Loucy (cell line): ENCODE results near the gene SEPHS1.

ENCODE experiments used
- H2AFZ ChIP-seq: fragments of 200-600 bp; sonication (generic); 2 replicates; pipeline ENCODE4 v1.6.0; 2016; ENCODE audit warnings: antibody characterized with exemption, mild to moderate bottlenecking, low read length, moderate library complexity
- H3F3A ChIP-seq: fragments of 200-600 bp; 2 replicates; pipeline ENCODE4 v1.6.0; 2016; ENCODE audit warnings: antibody characterized with exemption, low read depth, mild to moderate bottlenecking
- H3K27me3 ChIP-seq: fragments of 200-600 bp; sonication (generic); 2 replicates; pipeline ENCODE4 v1.6.1; 2014; ENCODE audit warnings: low read length, mild to moderate bottlenecking; ENCODE audit not compliant: insufficient read depth, poor library complexity, severe bottlenecking
- H3K36me3 ChIP-seq: fragments of 200-600 bp; sonication (generic); 2 replicates; pipeline ENCODE4 v1.6.1; 2016; ENCODE audit warnings: low read length; ENCODE audit not compliant: insufficient read depth
- H3K4me1 ChIP-seq: fragments of 200-600 bp; sonication (generic); 2 replicates; pipeline ENCODE4 v1.5.1; 2014; ENCODE audit warnings: low read length, mild to moderate bottlenecking; ENCODE audit not compliant: insufficient read depth, poor library complexity, severe bottlenecking
- H3K4me2 ChIP-seq: fragments of 200-600 bp; sonication (generic); 2 replicates; pipeline ENCODE4 v1.6.0; 2014; ENCODE audit warnings: antibody characterized with exemption, low read length, low read depth, mild to moderate bottlenecking; ENCODE audit not compliant: poor library complexity, severe bottlenecking
- H3K4me3 ChIP-seq: fragments of 200-600 bp; sonication (generic); 2 replicates; pipeline ENCODE4 v1.5.1; 2014; ENCODE audit warnings: low read length, mild to moderate bottlenecking, mixed read lengths; ENCODE audit not compliant: poor library complexity, severe bottlenecking
- H3K79me2 ChIP-seq: fragments of 200-600 bp; sonication (generic); 2 replicates; pipeline ENCODE4 v1.6.1; 2014; ENCODE audit warnings: low read length; ENCODE audit not compliant: insufficient read depth
- H3K9ac ChIP-seq: fragments of 200-600 bp; sonication (generic); 2 replicates; pipeline ENCODE4 v1.6.0; 2014; ENCODE audit warnings: mild to moderate bottlenecking, low read depth, low read length, moderate library complexity; ENCODE audit not compliant: poor library complexity, severe bottlenecking
- H3K9me2 ChIP-seq: fragments of 200-600 bp; sonication (generic); replicated peaks from 2 replicates; pipeline ENCODE4 v1.6.1; 2016; ENCODE audit warnings: low read depth, low read length, mixed read lengths
- H3K9me3 ChIP-seq: fragments of 200-600 bp; sonication (generic); 2 replicates; pipeline ENCODE4 v1.6.1; 2014; ENCODE audit warnings: mild to moderate bottlenecking, antibody characterized with exemption, low read length, low read depth; ENCODE audit not compliant: insufficient read depth
- H4K20me1 ChIP-seq: fragments of 200-600 bp; sonication (generic); 2 replicates; pipeline ENCODE4 v1.6.0; 2014; ENCODE audit warnings: antibody characterized with exemption, low read length, mild to moderate bottlenecking; ENCODE audit not compliant: insufficient read depth, poor library complexity, severe bottlenecking
- CTCF ChIP-seq: fragments of 200-600 bp; sonication (generic); conservative IDR thresholded peaks from 2 replicates; pipeline ENCODE4 v1.5.1; 2014; ENCODE audit warnings: mild to moderate bottlenecking, antibody characterized with exemption, low read length
- EZH2phosphoT487 ChIP-seq: fragments of 200-600 bp; IDR thresholded peaks from 2 replicates; pipeline ENCODE4 v1.6.1; 2018; ENCODE audit warnings: antibody characterized with exemption, mild to moderate bottlenecking, moderate library complexity, borderline replicate concordance

SEPHS1 gene

DNA sequence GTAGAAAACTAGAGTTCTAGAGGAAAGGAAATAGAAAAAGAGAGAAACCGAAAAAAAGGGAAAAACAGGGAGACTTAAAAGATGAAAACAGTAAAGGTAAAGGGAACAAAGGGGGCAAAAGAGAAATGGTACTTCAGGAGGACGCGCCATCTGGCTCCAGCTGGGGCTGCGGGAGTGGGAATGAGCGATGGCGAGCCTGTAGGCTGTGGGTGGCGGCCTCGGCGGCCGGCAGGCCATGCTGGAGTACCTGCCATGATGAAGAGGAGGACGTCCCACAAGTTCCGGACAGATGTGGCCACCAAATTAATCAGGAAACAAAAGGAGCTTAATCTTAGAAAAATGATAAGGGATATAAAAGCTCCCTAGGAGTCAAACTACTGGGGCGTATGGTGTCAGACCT, 26.5 kb downstream of the SEPHS1 start:
- Histone ChIP-seq H3K4me1 (peaks cover 7% of the 10 kb centered on the region), H3K4me3 (no peak overlapping the region), H3K9ac (no peak overlapping the region), H3K27me3 (no peaks in the 10 kb centered on the region), H3K9me3 (no peaks in the 10 kb centered on the region), H2AFZ (no peak overlapping the region), H3K9me2 (no peaks in the 10 kb centered on the region), H4K20me1 (no peaks in the 10 kb centered on the region), H3K4me2 (no peak overlapping the region), H3K79me2 (no peaks in the 10 kb centered on the region), H3K36me3 (peaks cover 54% of the 10 kb centered on the region; the same call in 1 of the 2 replicates), H3F3A (no peaks in the 10 kb centered on the region)
- TF ChIP-seq CTCF: no peak
- no peak for TF ChIP-seq EZH2phosphoT487

GRCh38 chr10:13319166-13319565, 28.9 kb downstream of the SEPHS1 start:
- H3K4me2 ChIP-seq: no peak overlapping the region
- no peaks in the 10 kb centered on the region for H3K27me3 ChIP-seq
- no peaks in the 10 kb centered on the region for H3K9me2 ChIP-seq
- H3K9me3 ChIP-seq: no peaks in the 10 kb centered on the region
- H4K20me1 ChIP-seq: no peaks in the 10 kb centered on the region
- no peaks in the 10 kb centered on the region for H3F3A ChIP-seq
- peaks cover under 1% of the 10 kb centered on the region for H3K4me1 ChIP-seq
- H3K4me3 ChIP-seq: no peak overlapping the region
- H3K36me3 ChIP-seq: peaks cover 37% of the 10 kb centered on the region; the same call in 1 of the 2 replicates
- H3K79me2 ChIP-seq: no peaks in the 10 kb centered on the region
- no peak overlapping the region for H3K9ac ChIP-seq
- H2AFZ ChIP-seq: no peak overlapping the region
- TF ChIP-seq EZH2phosphoT487 (no peak), CTCF (no peak)

- no peaks in the 10 kb centered on the region for H3K4me1 ChIP-seq
- no peaks in the 10 kb centered on the region for H3K27me3 ChIP-seq
- no peak overlapping the region for H3K9ac ChIP-seq
- H4K20me1 ChIP-seq: no peaks in the 10 kb centered on the region
- no peaks in the 10 kb centered on the region for H3K79me2 ChIP-seq
- TF ChIP-seq CTCF (no peak), EZH2phosphoT487 (no peak)
- H3F3A ChIP-seq: no peaks in the 10 kb centered on the region
- no peak overlapping the region for H3K4me2 ChIP-seq
- no peaks in the 10 kb centered on the region for H3K9me3 ChIP-seq
- no peaks in the 10 kb centered on the region for H3K9me2 ChIP-seq
- no peak overlapping the region for H3K4me3 ChIP-seq
- no peak overlapping the region for H2AFZ ChIP-seq
- H3K36me3 ChIP-seq: peaks cover 27% of the 10 kb centered on the region; the same call in 1 of the 2 replicates
Measured at GRCh38 chr10:13317474-13317873, 30.6 kb downstream of the SEPHS1 start.
